Mesothelial cell of epicardium (in vitro differentiated cells): ENCODE measurements around the gene DDHD1. TPM values are rescaled to one million over a fixed set of nuclear protein-coding genes. Genes with fewer than 3 reads are reported as not detected.
A peak's percentile ranks its signal among the peaks of the same experiment; 100 is the strongest.

Source experiments
- DNase-seq, 2 experiments: peaks; one replicate each; pipeline ENCODE4 v3.0.0; 2021; ENCODE audit warnings: low spot score in 2 of 2; ENCODE audit not compliant: unreplicated experiment in 2 of 2
- H3K27ac Mint-ChIP-seq: 2 replicates; pipeline ENCODE4 v1.8.0; 2021; ENCODE audit warnings: mixed read lengths
- H3K27me3 Mint-ChIP-seq: 2 replicates; pipeline ENCODE4 v1.8.0; 2021; ENCODE audit warnings: low read depth, mixed read lengths
- H3K36me3 Mint-ChIP-seq: 2 replicates; pipeline ENCODE4 v1.8.0; 2021; ENCODE audit warnings: mixed read lengths
- H3K4me1 Mint-ChIP-seq: 2 replicates; pipeline ENCODE4 v1.8.0; 2021; ENCODE audit warnings: mixed read lengths
- H3K4me3 Mint-ChIP-seq: 2 replicates; pipeline ENCODE4 v1.8.0; 2021; ENCODE audit warnings: mild to moderate bottlenecking, moderate library complexity, mixed read lengths
- H3K9me3 Mint-ChIP-seq: 2 replicates; pipeline ENCODE4 v1.8.0; 2021; ENCODE audit warnings: mixed read lengths
- total RNA-seq: library from RNA; stranded (reverse); gene quantifications from 3 replicates; pipeline ENCODE4 v1.2.1, GENCODE V29; 2021
- TF ChIP-seq, protein P1 (sequence below): fragments of 200-600 bp; sonication (generic); IDR thresholded peaks from one replicate; pipeline ENCODE4 v1.5.0; 2021; ENCODE audit warnings: antibody characterized with exemption; ENCODE audit not compliant: unreplicated experiment

DDHD1 gene
- total RNA-seq = 23.2 to 24.3 TPM (median 23.4 TPM) in 3 replicates

DNA sequence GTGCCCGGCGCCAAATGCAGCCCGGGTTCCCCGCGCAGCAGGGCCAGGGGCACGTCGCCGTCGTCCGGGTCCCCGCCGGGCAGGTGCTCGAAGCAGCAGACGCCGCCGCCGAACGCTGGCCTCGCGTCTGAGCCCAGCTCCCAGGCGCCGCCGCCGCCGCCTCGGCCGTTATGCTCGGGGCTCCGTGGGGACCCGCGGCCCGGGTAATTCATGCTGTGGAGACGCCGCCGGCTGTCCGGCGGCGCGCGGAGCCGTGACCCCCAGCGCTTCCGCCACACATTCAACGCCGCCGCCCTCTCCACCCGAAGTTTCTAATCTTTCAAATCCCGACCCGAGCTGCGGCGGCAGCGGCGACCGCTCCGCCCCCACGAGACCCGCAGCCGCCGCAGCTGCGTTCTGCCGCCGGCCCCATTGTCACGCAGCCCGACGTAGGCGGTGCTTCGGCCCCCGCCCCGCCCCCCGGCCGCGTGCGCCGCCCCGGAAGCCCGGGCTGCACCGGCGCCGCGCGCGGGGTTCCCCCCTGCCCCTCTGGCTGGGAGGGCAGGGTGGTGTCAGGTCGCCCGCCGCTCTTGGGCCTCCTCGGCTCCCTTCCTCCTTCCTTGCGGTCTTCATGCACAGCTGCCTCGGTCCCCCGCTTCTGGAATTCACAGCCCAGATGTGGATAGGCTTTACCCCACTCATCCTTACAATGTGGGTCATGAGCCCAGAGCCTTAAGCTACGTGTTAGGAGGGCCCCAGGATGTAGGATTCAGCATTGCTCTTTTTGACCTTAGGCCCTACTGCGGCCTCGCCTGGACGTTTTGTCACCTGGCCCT is at the start of gene DDHD1:
DDHD1 (minus strand) TSS at position 437 of the 815 bp plus-strand sequence; CDS start at position 212, 225 bp downstream.
- Mint-ChIP-seq H3K36me3 (no peaks in the 10 kb centered on the region), H3K4me3 (peak within 1 kb of the TSS; percentile 94)
- TF ChIP-seq, protein P1, sequence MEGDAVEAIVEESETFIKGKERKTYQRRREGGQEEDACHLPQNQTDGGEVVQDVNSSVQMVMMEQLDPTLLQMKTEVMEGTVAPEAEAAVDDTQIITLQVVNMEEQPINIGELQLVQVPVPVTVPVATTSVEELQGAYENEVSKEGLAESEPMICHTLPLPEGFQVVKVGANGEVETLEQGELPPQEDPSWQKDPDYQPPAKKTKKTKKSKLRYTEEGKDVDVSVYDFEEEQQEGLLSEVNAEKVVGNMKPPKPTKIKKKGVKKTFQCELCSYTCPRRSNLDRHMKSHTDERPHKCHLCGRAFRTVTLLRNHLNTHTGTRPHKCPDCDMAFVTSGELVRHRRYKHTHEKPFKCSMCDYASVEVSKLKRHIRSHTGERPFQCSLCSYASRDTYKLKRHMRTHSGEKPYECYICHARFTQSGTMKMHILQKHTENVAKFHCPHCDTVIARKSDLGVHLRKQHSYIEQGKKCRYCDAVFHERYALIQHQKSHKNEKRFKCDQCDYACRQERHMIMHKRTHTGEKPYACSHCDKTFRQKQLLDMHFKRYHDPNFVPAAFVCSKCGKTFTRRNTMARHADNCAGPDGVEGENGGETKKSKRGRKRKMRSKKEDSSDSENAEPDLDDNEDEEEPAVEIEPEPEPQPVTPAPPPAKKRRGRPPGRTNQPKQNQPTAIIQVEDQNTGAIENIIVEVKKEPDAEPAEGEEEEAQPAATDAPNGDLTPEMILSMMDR = no peak

DNA sequence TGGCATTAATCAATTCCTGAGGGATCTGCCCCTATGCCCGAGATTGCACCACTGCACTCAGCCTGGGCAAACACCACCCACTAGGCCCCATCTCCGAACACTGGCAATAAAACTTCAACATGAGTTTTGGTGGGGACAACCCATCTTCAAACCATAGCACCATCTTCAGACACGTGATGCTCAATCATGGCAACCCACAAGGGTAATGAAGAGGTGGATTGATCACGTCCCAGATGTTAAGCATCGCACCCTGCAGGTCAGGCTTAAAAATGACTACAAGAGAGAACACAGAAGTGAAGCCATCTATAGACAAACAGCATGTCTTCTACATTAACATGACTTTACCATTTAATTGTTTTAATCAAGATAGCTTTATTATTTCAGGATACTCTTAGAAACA is 42.8 kb upstream of the DDHD1 start:
- no peak for DNase-seq
- no peak overlapping the region for H3K27ac Mint-ChIP-seq
- no peaks in the 10 kb centered on the region for H3K36me3 Mint-ChIP-seq
- H3K9me3 Mint-ChIP-seq = peaks cover 13% of the 10 kb centered on the region
- no peak overlapping the region for H3K4me3 Mint-ChIP-seq
- TF ChIP-seq, protein P1 = no peak
- peaks cover 7% of the 10 kb centered on the region for H3K27me3 Mint-ChIP-seq
- H3K4me1 Mint-ChIP-seq = peaks cover 9% of the 10 kb centered on the region

More for the DNA sequence above, at the start of gene DDHD1:
- Mint-ChIP-seq H3K27me3 (no peaks in the 10 kb centered on the region), H3K4me1 (peaks cover 27% of the 10 kb centered on the region), H3K9me3 (no peaks in the 10 kb centered on the region), H3K27ac (peak within 1 kb of the TSS; percentile 94)
- peak; percentile 61 to 77 for DNase-seq

DNA sequence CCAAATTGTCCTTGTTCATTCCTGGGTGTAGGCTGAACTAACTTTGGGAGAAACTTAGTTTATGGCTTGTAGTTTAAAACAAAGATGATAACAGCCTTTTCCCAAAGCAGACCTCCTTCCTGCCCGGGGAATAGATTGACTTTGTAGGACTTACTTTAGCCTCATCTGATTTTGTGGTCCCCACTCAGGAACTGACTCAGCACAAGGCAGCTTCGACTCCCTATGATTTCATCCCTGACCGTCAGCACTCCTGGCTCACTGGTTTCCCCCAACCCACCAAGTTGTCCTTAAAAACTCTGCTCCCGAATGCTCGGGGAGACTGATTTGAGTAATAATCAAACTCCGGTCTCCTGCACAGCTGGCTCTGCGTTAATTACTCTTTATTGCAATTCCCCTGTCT is 40.1 kb upstream of the DDHD1 start:
- Mint-ChIP-seq H3K36me3 (no peaks in the 10 kb centered on the region), H3K4me3 (no peak overlapping the region), H3K27ac (no peak overlapping the region), H3K27me3 (peaks cover 1% of the 10 kb centered on the region), H3K9me3 (no peaks in the 10 kb centered on the region), H3K4me1 (peaks cover 9% of the 10 kb centered on the region)
- TF ChIP-seq, protein P1 = no peak
- DNase-seq = no peak

DNA sequence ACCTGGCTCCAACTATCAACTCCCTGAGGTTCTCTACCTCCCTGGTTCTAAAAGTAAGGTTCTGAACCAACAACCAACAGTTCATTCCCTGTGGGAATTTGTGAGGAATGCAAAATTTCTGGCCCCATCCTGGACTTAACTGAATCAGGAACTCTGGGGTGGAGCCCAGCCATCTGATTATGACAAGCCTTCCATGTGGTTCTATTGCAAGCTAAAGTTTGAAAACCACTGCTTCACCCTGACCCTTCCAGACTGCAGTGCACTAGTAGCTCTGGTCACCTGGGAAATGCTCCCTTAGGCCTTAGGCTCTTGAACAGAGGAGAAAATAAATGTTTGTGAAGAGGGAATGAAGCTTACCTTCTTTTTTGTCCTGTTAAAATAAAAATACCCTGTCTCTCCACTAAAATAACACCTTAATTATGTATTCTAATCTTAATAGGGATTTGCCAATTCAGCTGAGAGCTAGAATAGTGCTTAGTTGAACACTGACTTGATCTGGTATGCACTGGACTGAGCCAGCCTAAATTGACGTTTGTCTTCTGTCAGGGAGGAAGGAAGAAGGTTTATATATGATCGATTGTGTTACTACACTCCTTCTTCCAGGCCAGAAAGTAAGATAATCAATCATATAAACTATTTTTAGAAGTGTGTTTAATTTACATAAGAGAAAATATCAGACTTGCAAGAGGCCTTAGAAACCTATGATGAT is 39.1 kb upstream of the DDHD1 start:
- TF ChIP-seq, protein P1 = no peak
- DNase-seq = no peak
- H3K27ac Mint-ChIP-seq = no peak overlapping the region
- no peaks in the 10 kb centered on the region for H3K36me3 Mint-ChIP-seq
- no peaks in the 10 kb centered on the region for H3K27me3 Mint-ChIP-seq
- H3K4me1 Mint-ChIP-seq = peaks cover 9% of the 10 kb centered on the region
- no peak overlapping the region for H3K4me3 Mint-ChIP-seq
- H3K9me3 Mint-ChIP-seq = no peaks in the 10 kb centered on the region

DNA sequence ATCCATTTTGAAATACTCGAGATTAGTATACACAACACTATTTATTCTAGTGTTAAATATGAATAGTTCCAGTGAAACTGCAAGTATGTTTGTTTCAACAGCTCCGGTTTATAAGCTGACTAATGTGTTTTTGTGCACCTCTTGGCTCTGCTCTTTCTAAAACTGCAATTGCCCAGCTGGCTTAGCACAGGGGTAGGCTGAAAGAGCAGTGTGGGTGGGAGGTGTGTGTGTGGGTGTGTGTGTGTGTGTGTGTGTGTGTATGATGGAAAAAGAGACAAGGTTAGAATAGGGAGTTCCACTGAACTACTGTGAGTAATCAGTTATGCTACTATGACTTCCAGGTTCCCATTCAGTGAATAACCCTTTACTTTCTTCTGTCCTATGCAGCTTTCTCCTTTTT is 37.8 kb upstream of the DDHD1 start:
- no peak overlapping the region for H3K4me3 Mint-ChIP-seq
- DNase-seq = no peak
- TF ChIP-seq, protein P1 = no peak
- no peaks in the 10 kb centered on the region for H3K9me3 Mint-ChIP-seq
- no peaks in the 10 kb centered on the region for H3K36me3 Mint-ChIP-seq
- no peak overlapping the region for H3K27ac Mint-ChIP-seq
- H3K4me1 Mint-ChIP-seq = peaks cover 9% of the 10 kb centered on the region
- no peaks in the 10 kb centered on the region for H3K27me3 Mint-ChIP-seq
